Neuron (in vitro differentiated cells): ENCODE data around the gene CDH6.

ENCODE experiments used
- H2AFZ ChIP-seq: one replicate; pipeline ENCODE4 v1.6.1; 2013; ENCODE audit warnings: low read depth, mild to moderate bottlenecking, inconsistent platforms, low read length, moderate library complexity
- H3K27me3 ChIP-seq: one replicate; pipeline ENCODE4 v1.6.1; 2013; ENCODE audit warnings: low read length; ENCODE audit not compliant: insufficient read depth
- H3K36me3 ChIP-seq: one replicate; pipeline ENCODE4 v1.6.1; 2013; ENCODE audit warnings: low read length; ENCODE audit not compliant: insufficient read depth
- H3K4me1 ChIP-seq: one replicate; pipeline ENCODE4 v1.6.1; 2013; ENCODE audit warnings: low read length; ENCODE audit not compliant: insufficient read depth
- H3K4me3 ChIP-seq: 2 replicates; pipeline ENCODE4 v1.5.1; 2013; ENCODE audit warnings: mild to moderate bottlenecking, low read length, moderate library complexity
- H3K9me3 ChIP-seq: one replicate; pipeline ENCODE4 v1.6.1; 2013; ENCODE audit warnings: low read length

Gene CDH6

DNA sequence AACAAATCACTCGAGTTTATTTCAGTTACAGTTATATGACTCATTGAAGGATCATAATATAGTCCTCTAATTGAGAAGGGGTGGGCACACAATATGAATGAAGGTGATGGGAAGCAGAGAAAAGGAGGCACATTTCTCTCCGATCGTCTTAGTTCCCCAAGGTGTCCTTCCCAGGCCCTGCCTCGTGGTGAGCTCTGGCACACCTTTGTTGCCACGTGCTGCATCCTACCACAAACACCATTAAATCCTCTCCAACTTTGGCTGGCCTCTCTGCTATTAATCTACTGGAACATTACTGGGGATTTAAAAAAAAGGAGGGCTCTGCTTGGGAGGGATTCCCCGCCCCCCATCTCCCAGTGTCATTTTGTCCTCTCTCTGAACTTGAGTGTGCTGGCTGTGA, 42.9 kb downstream of the CDH6 start:
- H3K4me1 ChIP-seq = peaks cover 6% of the 10 kb centered on the region
- H3K36me3 ChIP-seq = no peaks in the 10 kb centered on the region
- no peaks in the 10 kb centered on the region for H3K27me3 ChIP-seq
- H2AFZ ChIP-seq = no peak overlapping the region
- no peaks in the 10 kb centered on the region for H3K9me3 ChIP-seq
- no peak overlapping the region for H3K4me3 ChIP-seq

DNA sequence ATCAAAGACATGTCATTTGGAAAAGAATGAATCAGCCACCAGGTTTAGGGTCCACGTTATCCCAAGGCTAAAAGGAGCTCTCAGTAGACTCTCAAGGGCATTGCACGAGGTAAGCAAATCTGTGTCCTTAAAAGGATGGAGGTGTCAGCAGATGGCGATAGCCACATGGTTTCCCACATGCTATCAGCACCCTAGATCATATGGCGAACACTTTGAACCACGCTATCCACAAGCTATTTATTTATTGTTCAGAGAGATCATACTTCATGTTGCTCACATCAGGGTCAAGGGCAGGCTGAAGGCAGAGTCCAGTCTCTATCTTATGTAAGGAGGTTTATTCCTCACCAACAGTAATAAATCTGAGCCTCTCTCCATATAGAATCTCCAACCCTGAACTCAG, 43.7 kb downstream of the CDH6 start:
- no peaks in the 10 kb centered on the region for H3K36me3 ChIP-seq
- H3K27me3 ChIP-seq = no peaks in the 10 kb centered on the region
- H2AFZ ChIP-seq = no peak overlapping the region
- no peaks in the 10 kb centered on the region for H3K9me3 ChIP-seq
- no peak overlapping the region for H3K4me3 ChIP-seq
- peaks cover 6% of the 10 kb centered on the region for H3K4me1 ChIP-seq

DNA sequence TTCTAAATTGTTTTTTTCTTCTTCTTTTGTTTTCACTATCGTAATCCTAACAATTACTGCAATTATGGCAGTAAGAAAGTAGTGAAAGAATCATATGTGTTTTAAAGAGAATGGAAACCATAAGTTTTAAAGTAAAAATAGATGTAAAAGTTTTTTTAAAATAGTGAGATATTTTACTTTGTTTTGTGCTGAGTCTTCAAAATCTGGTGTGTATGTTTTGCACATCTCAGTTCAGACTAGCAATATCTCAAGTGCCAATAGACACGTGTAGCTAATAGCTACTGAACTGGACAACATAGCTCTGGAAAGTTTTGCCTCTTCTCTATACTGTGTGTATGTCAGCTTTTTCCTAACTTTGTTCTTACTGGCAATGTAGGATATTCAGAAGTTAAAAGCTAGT, 45.0 kb downstream of the CDH6 start:
- Histone ChIP-seq H3K36me3 (no peaks in the 10 kb centered on the region), H2AFZ (no peak overlapping the region), H3K4me1 (peaks cover 6% of the 10 kb centered on the region), H3K4me3 (no peak overlapping the region), H3K9me3 (no peaks in the 10 kb centered on the region), H3K27me3 (no peaks in the 10 kb centered on the region)

DNA sequence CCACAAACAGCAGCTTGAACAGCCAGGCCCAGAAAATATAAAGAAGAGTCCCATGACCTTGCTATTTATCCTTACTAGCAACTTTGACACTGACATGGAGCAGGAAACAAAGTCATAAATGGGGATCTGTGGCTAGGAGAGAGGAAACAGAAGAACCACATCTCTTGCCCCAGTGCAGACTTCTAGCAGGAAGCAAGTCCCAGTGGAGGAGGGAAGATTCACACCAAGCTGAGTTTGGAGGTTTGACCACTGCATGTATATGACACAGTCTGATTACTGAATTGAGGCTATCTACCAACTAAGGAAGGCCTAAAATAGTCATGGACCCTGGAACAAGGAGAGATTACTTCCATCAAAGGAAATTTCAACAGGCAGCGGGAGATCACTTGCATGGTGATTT, 51.4 kb downstream of the CDH6 start:
- no peaks in the 10 kb centered on the region for H3K36me3 ChIP-seq
- H3K4me1 ChIP-seq = no peaks in the 10 kb centered on the region
- H2AFZ ChIP-seq = no peak overlapping the region
- no peaks in the 10 kb centered on the region for H3K27me3 ChIP-seq
- no peaks in the 10 kb centered on the region for H3K9me3 ChIP-seq
- no peak overlapping the region for H3K4me3 ChIP-seq

DNA sequence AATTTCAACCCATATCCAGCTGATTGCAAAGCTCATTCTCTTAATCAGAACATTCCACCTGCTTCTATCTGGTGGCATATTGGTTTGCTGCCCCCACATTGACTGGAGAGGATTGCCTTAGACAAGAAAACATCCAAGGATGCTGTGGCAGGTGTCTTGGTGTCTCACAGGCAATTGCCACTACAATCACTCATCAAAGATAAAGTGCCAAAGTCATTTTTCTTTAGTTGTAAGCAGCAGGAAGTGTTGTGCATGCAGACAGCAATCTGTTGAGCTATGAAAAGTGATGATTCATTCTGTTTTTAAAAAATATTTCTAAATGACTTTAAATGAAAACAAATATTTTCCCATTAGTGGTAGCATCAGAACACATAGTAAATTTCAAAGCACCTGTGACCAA, 53.9 kb downstream of the CDH6 start:
- Histone ChIP-seq H3K36me3 (no peaks in the 10 kb centered on the region), H3K9me3 (no peaks in the 10 kb centered on the region), H2AFZ (no peak overlapping the region), H3K4me1 (no peaks in the 10 kb centered on the region), H3K27me3 (no peaks in the 10 kb centered on the region), H3K4me3 (no peak overlapping the region)

DNA sequence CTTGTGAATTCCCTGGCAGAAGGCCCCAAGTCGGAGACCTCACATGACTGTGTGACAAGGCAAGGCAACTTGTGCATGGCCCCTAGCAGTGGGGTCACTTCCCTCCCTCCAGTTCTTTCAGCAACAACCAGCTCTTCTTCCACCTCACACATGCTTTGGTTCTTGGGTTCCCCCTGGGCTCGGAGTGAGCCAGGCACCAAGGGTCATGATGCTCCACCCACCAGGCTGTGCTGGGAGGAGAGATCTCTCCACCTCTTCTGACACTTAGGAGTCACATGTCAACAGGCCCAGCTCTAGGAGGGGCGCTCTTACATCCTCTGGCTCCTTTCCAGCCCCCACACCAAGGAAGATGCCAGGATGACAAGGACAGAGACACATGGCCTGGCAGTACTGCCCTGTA, 56.7 kb downstream of the CDH6 start:
- H3K4me3 ChIP-seq = no peak overlapping the region

DNA sequence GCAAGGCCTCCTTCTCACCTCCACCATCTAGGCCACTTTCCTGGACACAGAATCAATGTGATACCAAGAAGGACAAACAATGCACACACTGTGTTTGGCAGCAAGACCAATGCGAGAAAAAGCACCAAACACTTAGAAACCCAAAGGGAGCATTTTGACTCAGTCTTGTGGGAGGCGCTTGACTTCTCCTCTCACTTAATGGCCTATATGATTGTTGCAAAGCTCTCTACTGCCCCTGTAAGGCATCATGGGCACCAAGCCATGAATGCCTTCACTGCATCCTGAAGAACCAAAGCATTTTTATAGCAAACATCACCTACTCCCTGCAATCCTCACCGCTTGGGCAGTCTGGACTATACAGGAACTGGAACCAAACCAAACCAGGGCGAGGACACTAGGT, 57.5 kb downstream of the CDH6 start:
- H3K4me3 ChIP-seq = no peak overlapping the region
- no peaks in the 10 kb centered on the region for H3K9me3 ChIP-seq
- no peaks in the 10 kb centered on the region for H3K36me3 ChIP-seq

More for the DNA sequence above, 56.7 kb downstream of the CDH6 start:
- Histone ChIP-seq H3K27me3 (no peaks in the 10 kb centered on the region), H3K36me3 (no peaks in the 10 kb centered on the region), H3K9me3 (no peaks in the 10 kb centered on the region), H2AFZ (no peak overlapping the region), H3K4me1 (no peaks in the 10 kb centered on the region)

DNA sequence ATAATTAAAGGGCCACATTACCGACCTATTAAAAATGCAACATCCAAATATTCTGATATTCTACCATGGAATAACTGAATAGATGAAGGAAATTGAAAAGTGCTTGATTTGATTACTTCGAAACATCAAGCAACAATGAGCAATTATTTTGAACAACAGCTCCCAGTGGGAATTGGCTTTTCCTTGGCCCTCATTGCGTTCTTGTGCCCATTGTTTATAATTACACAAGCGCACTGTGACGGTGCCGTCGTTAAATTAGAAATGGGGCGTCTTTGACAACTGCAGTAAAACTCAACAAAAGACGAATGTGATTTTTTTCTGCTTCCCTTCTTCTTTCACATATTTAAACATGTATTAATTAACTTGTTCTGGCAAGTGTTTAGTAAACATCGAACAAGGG, 61.6 kb downstream of the CDH6 start:
- no peak overlapping the region for H2AFZ ChIP-seq
- H3K9me3 ChIP-seq = no peaks in the 10 kb centered on the region
- no peaks in the 10 kb centered on the region for H3K27me3 ChIP-seq
- no peaks in the 10 kb centered on the region for H3K4me1 ChIP-seq
- no peak overlapping the region for H3K4me3 ChIP-seq
- H3K36me3 ChIP-seq = no peaks in the 10 kb centered on the region

More for the DNA sequence above, 57.5 kb downstream of the CDH6 start:
- no peaks in the 10 kb centered on the region for H3K4me1 ChIP-seq
- no peak overlapping the region for H2AFZ ChIP-seq
- H3K27me3 ChIP-seq = no peaks in the 10 kb centered on the region

DNA sequence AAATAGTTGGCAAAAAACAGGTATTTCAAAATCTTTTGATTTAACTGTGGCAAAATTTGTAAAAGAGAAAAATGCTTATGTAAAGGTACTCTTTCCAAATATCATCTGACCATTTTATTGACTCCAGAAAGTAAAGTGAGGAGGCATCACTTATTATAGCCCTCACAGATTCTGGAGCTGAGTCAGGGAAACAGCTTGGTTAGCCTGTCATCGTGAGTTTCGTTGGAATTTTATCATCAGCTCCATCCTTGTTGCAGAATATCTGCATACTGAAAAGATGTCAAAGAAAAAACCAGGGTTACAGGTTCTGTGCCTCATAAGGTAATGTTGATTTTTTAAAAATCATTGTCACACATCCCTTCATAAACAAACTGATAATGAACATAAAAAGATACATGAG, 74.8 kb downstream of the CDH6 start:
- no peaks in the 10 kb centered on the region for H3K9me3 ChIP-seq
- H2AFZ ChIP-seq = no peak overlapping the region
- no peaks in the 10 kb centered on the region for H3K36me3 ChIP-seq
- no peaks in the 10 kb centered on the region for H3K27me3 ChIP-seq
- H3K4me1 ChIP-seq = no peaks in the 10 kb centered on the region
- no peak overlapping the region for H3K4me3 ChIP-seq

DNA sequence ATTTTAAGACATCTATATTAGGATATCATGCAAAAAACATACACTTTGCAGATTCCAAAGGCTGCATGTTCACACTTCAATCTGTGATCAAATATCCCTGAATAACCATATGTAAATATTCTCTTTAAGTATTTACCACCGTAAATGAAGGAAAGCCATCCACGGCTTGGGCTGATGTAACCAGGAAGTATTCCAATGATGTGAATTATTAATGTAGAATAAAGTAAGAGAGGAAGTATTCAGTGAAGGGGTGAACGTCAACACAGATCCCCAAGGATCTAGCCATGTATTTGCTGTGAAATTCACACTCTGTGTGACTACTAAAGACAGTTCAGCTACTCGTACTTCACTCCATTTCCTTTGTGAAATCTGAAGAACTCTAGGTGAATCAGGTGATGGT, 75.2 kb downstream of the CDH6 start:
- H3K4me1 ChIP-seq = no peaks in the 10 kb centered on the region
- H3K4me3 ChIP-seq = no peak overlapping the region
- no peaks in the 10 kb centered on the region for H3K27me3 ChIP-seq
- no peak overlapping the region for H2AFZ ChIP-seq
- H3K36me3 ChIP-seq = no peaks in the 10 kb centered on the region
- H3K9me3 ChIP-seq = no peaks in the 10 kb centered on the region

DNA sequence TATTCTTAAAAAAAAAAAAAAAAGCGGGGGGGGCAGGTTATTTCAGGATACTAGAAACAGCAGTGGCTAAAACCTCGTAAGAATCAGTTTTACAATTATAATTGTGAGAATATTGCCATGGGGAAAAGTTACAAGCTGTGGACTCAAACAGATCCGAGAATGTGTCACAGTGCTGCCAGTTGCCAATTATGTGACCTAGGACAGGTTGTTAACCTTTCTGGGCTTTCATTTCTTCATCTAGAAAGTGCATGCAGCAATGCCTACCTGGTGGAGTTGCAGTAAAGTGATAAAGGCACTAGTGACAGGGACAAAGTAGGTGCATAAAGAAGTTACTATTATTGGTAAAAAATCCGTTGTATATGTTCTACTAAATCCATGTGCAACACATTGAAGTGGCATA, 75.8 kb downstream of the CDH6 start:
- Histone ChIP-seq H3K27me3 (no peaks in the 10 kb centered on the region), H3K4me1 (no peaks in the 10 kb centered on the region), H3K36me3 (no peaks in the 10 kb centered on the region), H2AFZ (no peak overlapping the region), H3K9me3 (no peaks in the 10 kb centered on the region), H3K4me3 (no peak overlapping the region)

DNA sequence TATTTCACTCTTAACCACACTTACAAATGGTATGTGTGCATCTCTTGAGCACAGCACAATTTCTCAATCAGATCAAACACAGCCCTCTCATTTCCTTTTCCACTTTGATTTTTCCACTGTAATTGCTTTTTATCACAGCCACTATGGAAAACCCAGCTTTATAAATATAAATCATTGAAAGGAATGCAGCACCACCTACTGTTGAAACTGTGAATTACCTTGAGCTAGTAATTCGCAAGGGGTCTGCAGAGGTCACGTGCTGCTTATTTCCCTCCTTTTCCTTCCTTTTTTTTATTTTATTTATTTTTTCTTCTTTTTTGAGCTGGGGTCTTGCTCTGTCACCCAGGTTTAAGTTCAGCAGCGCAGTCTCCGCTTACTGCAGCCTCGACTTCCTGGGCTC, 76.9 kb downstream of the CDH6 start:
- Histone ChIP-seq H3K36me3 (no peaks in the 10 kb centered on the region), H3K9me3 (no peaks in the 10 kb centered on the region), H3K4me1 (no peaks in the 10 kb centered on the region), H2AFZ (no peak overlapping the region), H3K27me3 (no peaks in the 10 kb centered on the region), H3K4me3 (no peak overlapping the region)

DNA sequence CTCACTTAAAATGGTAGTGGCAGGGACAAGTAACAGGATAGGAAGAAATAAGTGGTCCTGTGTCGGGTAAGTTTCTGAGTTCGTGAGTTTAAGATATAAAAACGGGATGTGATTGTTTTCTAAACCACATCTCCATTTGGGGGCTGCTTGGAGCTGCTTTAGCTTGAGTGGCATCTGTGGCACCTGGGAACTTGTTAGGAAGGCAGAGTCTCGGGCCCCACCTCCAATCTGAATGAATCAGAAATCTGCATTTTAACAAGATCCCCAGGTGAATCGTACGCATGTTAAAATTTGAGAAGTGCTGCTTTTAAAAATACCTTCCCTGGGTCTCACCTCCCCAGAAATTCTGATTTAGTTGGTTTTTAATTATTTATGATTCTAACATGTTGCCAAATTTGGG, 78.1 kb downstream of the CDH6 start:
- no peaks in the 10 kb centered on the region for H3K27me3 ChIP-seq
- no peak overlapping the region for H3K4me3 ChIP-seq
- H2AFZ ChIP-seq = no peak overlapping the region
- H3K4me1 ChIP-seq = no peaks in the 10 kb centered on the region
- H3K36me3 ChIP-seq = no peaks in the 10 kb centered on the region
- H3K9me3 ChIP-seq = no peaks in the 10 kb centered on the region

DNA sequence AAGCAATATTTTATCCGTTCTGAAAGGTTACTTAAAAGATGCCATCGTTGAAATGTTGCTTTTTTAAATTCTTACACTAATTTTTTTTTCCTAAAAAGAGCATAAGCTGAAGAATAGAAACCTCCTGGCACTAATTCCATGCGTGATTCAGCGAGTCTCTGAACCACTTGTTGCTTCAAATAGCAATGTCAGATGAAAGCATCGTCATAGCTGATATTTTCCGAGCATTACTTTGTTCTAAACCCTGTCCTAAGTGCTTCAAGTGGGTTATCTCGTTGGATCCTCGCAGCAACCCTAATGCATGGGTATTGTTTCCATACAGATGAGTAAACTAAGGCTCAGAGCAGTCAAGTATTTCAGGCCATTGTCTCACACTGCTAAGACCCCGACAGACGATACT, 79.7 kb downstream of the CDH6 start:
- Histone ChIP-seq H3K4me3 (no peak overlapping the region), H3K27me3 (no peaks in the 10 kb centered on the region), H3K36me3 (no peaks in the 10 kb centered on the region), H2AFZ (no peak overlapping the region), H3K9me3 (no peaks in the 10 kb centered on the region), H3K4me1 (no peaks in the 10 kb centered on the region)
